GM12878 (cell line): ENCODE results near the gene DYRK1B. TPM values are rescaled to one million over a fixed set of nuclear protein-coding genes. Genes with fewer than 3 reads are reported as not detected.

Source experiments
- ATAC-seq: fragments of 200-7000 bp; cut with Tn5 transposase; 3 replicates; pipeline ENCODE4 v1.9.1; 2020; ENCODE audit warnings: mild to moderate bottlenecking, moderate library complexity
- BruUV-seq: library from RNA; stranded (reverse); fragments of 400-500 nt; replicated peaks from 2 replicates; lab custom pipeline; 2021; lab: Mats Ljungman, UMichigan
- CTCF ChIA-PET: fragments of 300-600 bp; sonication (Branson Sonifier 250); formaldehyde crosslinking; extraction: SDS; loops from one replicate; lab custom pipeline; 2021; ENCODE audit warnings: inconsistent platforms; lab: Yijun Ruan, JAX
- POLR2A ChIA-PET: fragments of 350-600 bp; formaldehyde crosslinking; extraction: SDS; loops from one replicate; lab custom pipeline; 2021; ENCODE audit warnings: inconsistent platforms; lab: Charles Lee
- RAD21 ChIA-PET: fragments of 300-600 bp; sonication (Branson Sonifier 250); formaldehyde crosslinking; loops from one replicate; lab custom pipeline; 2023; ENCODE audit warnings: antibody characterized with exemption; ENCODE audit not compliant: unreplicated experiment; lab: Charles Lee
- SMC1A ChIA-PET: fragments of 300-600 bp; sonication (Branson Sonifier 250); formaldehyde crosslinking; loops from one replicate; lab custom pipeline; 2023; ENCODE audit not compliant: unreplicated experiment, uncharacterized antibody; lab: Charles Lee
- DNase-seq: peaks from one replicate; pipeline ENCODE4 v3.0.0-alpha.2; 2011; ENCODE audit warnings: low read depth, low spot score
- FAIRE-seq: peaks from 3 replicates; lab custom pipeline; 2011; peaks lifted over from hg19 to GRCh38; lab: Jason Lieb, UNC
- H2AFZ ChIP-seq: 2 replicates; pipeline ENCODE4 v1.6.0; 2011; ENCODE audit warnings: low read depth, low read length, control low read depth; ENCODE audit not compliant: control insufficient read depth
- H3K27ac ChIP-seq: 2 replicates; pipeline ENCODE4 v1.5.1; 2011; ENCODE audit warnings: control low read depth; ENCODE audit not compliant: control insufficient read depth, insufficient read depth
- H3K27me3 ChIP-seq, 2 experiments: replicated peaks in 1 of 2; 2 replicates each; pipeline versions ENCODE4 v1.6.0 to v1.6.1; 2011; ENCODE audit warnings: low read length in 1 of 2; ENCODE audit not compliant: control insufficient read depth in 2 of 2, insufficient read depth in 2 of 2
- H3K36me3 ChIP-seq, 2 experiments: 2 replicates each; pipeline ENCODE4 v1.5.1; 2011; ENCODE audit warnings: low read length in 1 of 2; ENCODE audit not compliant: control insufficient read depth in 2 of 2, insufficient read depth in 2 of 2
- H3K4me1 ChIP-seq: 2 replicates; pipeline ENCODE4 v1.6.1; 2011; ENCODE audit warnings: mild to moderate bottlenecking, low read length, moderate library complexity, mixed read lengths; ENCODE audit not compliant: control insufficient read depth, insufficient read depth
- H3K4me2 ChIP-seq: 2 replicates; pipeline ENCODE4 v1.6.0; 2011; ENCODE audit warnings: control low read depth; ENCODE audit not compliant: control insufficient read depth, insufficient read depth
- H3K4me3 ChIP-seq: fragments of 200-600 bp; sonication (generic); 2 replicates; pipeline ENCODE4 v1.5.1; 2016
- H3K79me2 ChIP-seq: 2 replicates; pipeline ENCODE4 v1.6.0; 2011; ENCODE audit warnings: low read length; ENCODE audit not compliant: control insufficient read depth, insufficient read depth
- H3K9ac ChIP-seq: 2 replicates; pipeline ENCODE4 v1.8.0; 2011; ENCODE audit warnings: low read length, control low read depth, mixed read lengths; ENCODE audit not compliant: control insufficient read depth, insufficient read depth
- H3K9me3 ChIP-seq: replicated peaks from 3 replicates; pipeline ENCODE4 v1.5.1; 2011; ENCODE audit warnings: mild to moderate bottlenecking, low read length; ENCODE audit not compliant: control insufficient read depth, insufficient read depth
- H4K20me1 ChIP-seq: 2 replicates; pipeline ENCODE4 v1.6.0; 2011; ENCODE audit not compliant: control insufficient read depth, insufficient read depth
- ASH2L ChIP-seq: fragments of 300-600, 200-600 bp; sonication (generic); IDR thresholded peaks from 2 replicates; pipeline ENCODE4 v1.6.1; 2017; ENCODE audit warnings: low read depth, mild to moderate bottlenecking, borderline replicate concordance
- BRCA1 ChIP-seq: IDR thresholded peaks from 2 replicates; pipeline ENCODE4 v1.6.1; 2011; ENCODE audit warnings: low read depth, low read length, improper control_type of control experiment
- EP300 ChIP-seq, 2 experiments: fragments of 150-350 bp in 1 of 2; IDR thresholded peaks; 2 replicates each; pipeline ENCODE4 v1.6.1; 2011 to 2012; ENCODE audit warnings: low read depth in 2 of 2, low read length in 2 of 2, borderline replicate concordance in 1 of 2, improper control_type of control experiment in 1 of 2, inconsistent platforms in 1 of 2; ENCODE audit not compliant: control insufficient read depth in 1 of 2
- IKZF1 ChIP-seq: fragments of 450-650 bp; conservative IDR thresholded peaks from 2 replicates; pipeline ENCODE4 v1.6.1; 2017; ENCODE audit warnings: antibody characterized with exemption, mild to moderate bottlenecking
- IKZF2 ChIP-seq, 2 experiments: fragments of 450-650 bp; IDR thresholded peaks; 2 replicates each; pipeline ENCODE4 v1.6.1; 2017; ENCODE audit warnings: mild to moderate bottlenecking in 2 of 2, moderate library complexity in 2 of 2
- MYB ChIP-seq: fragments of 150-350 bp; IDR thresholded peaks from 2 replicates; pipeline ENCODE4 v1.6.1; 2014; ENCODE audit warnings: mild to moderate bottlenecking, low read depth, low read length, borderline replicate concordance
- NR2F1 ChIP-seq: fragments of 450-650 bp; conservative IDR thresholded peaks from 2 replicates; pipeline ENCODE4 v1.6.1; 2017; ENCODE audit warnings: mild to moderate bottlenecking
- NRF1 ChIP-seq: conservative IDR thresholded peaks from 2 replicates; pipeline ENCODE4 v1.6.1; 2011; ENCODE audit warnings: mild to moderate bottlenecking, low read depth, low read length, improper control_type of control experiment
- POLR2AphosphoS2 ChIP-seq: IDR thresholded peaks from 2 replicates; pipeline ENCODE4 v1.6.1; 2011; ENCODE audit warnings: low read depth, mild to moderate bottlenecking, low read length, improper control_type of control experiment, moderate library complexity
- POU2F2 ChIP-seq: IDR thresholded peaks from 3 replicates; pipeline ENCODE4 v1.6.1; 2011; ENCODE audit warnings: low read depth, mild to moderate bottlenecking, low read length, borderline replicate concordance
- SP1 ChIP-seq: IDR thresholded peaks from one replicate; pipeline ENCODE4 v1.6.1; 2011; ENCODE audit warnings: low read depth, low read length
- SPI1 ChIP-seq: IDR thresholded peaks from 2 replicates; pipeline ENCODE4 v1.6.1; 2011; ENCODE audit warnings: low read depth, mild to moderate bottlenecking, low read length, moderate library complexity, borderline replicate concordance; ENCODE audit not compliant: insufficient read depth
- TAF1 ChIP-seq: IDR thresholded peaks from 2 replicates; pipeline ENCODE4 v1.6.1; 2011; ENCODE audit warnings: mild to moderate bottlenecking, low read depth, low read length, borderline replicate concordance
- ZNF207 ChIP-seq: fragments of 450-650 bp; IDR thresholded peaks from 2 replicates; pipeline ENCODE4 v1.6.1; 2014; ENCODE audit warnings: antibody characterized with exemption, mild to moderate bottlenecking, borderline replicate concordance
- ZSCAN29 ChIP-seq: fragments of 450-650 bp; IDR thresholded peaks from 2 replicates; pipeline ENCODE4 v1.6.1; 2017; ENCODE audit warnings: mild to moderate bottlenecking, moderate library complexity
- WGBS: methylation state at CpG from one replicate; pipeline ENCODE4 v1.1.6; 2016; ENCODE audit warnings: low lambda C conversion rate; ENCODE audit not compliant: insufficient replicate concordance, insufficient coverage; ENCODE audit errors: missing lambda C conversion rate; 5-methylcytosine and 5-hydroxymethylcytosine counted together
- in situ Hi-C: fragments of 300-500 bp; cut with MboI; formaldehyde crosslinking; loops from 9 replicates; pipeline ENCODE4 v1.14.3; 2018; ENCODE audit warnings: mixed read lengths
- intact Hi-C: fragments of 100-400 bp; cut with micrococcal nuclease; formaldehyde crosslinking; loops from one replicate; pipeline ENCODE4 v1.14.2; 2022; ENCODE audit not compliant: unreplicated experiment
- polyA plus RNA-seq, 11 experiments: library from polyadenylated mRNA; depleted of rRNA in 4 of 11; unstranded in 6 of 11; stranded (reverse) in 5 of 11; fragments of >200 nt; fragmentation: Nextera tagmentation in 4 of 11; fragmentation: Illumina TruSeq in 1 of 11; extraction: Ambion mirVana in 4 of 11; extraction: Trizol in 1 of 11; gene quantifications; 1 replicate in 1 of 11; 2 replicates in 10 of 11; pipeline versions ENCODE4 v1.2.1 to v1.2.3, GENCODE V29; 2011 to 2016; ENCODE audit warnings: inconsistent platforms in 2 of 11, missing spikeins in 2 of 11, low read depth in 1 of 11
- total RNA-seq, 4 experiments: library from RNA; depleted of rRNA in 3 of 4; stranded (reverse); fragments of >200 nt in 3 of 4; fragmentation: Illumina TruSeq in 1 of 4; extraction: Trizol in 1 of 4; gene quantifications; 2 replicates each; pipeline versions ENCODE4 v1.2.1 to v1.2.3, GENCODE V29; 2013 to 2021
- TF ChIP-seq, protein P1 (sequence below): fragments of 450-650 bp; IDR thresholded peaks from 2 replicates; pipeline ENCODE4 v1.6.1; 2018; ENCODE audit warnings: mild to moderate bottlenecking, low read depth, moderate library complexity; ENCODE audit not compliant: partially characterized antibody

DYRK1B gene
- total and polyA plus RNA-seq, 10 of the 15 experiments (the other 5 are each of a cell fraction or from before 2014, with no cell fraction given): 0.07 to 10.2 (median 3.4) TPM; not detected in 1

DNA sequence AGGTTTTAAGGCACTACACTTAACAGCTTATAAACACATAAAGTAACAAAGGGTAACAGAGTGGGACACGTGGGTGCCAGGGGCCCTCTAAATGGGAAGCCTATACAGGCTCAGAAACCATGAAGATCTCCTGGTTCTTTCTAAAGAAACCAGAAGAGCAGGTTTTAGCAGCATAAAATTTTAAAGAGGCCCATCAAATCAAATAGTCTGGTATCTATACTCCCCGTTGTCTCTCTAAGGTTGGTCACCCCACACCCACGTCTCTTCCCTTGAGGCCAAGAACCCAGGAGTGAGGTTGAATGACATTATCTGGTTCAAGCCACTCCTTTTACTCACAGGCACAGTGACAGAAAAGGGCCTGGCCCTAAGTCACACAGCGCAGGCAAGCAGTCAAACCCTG lies 4.6 kb upstream of the DYRK1B start:
- peaks cover 31 to 55% of the 10 kb centered on the region in 2 experiments for H3K36me3 ChIP-seq

More for the DNA sequence above, 4.6 kb upstream of the DYRK1B start:
- ChIA-PET CTCF (no interaction called here), SMC1A (no interaction called here), POLR2A (no interaction called here), RAD21 (no interaction called here)
- Histone ChIP-seq H3K4me3 (no peak overlapping the region), H3K9me3 (no peaks in the 10 kb centered on the region), H4K20me1 (no peaks in the 10 kb centered on the region; the same call in 1 of the 2 replicates), H3K79me2 (peaks cover 49% of the 10 kb centered on the region), H3K27me3 (no peaks in the 10 kb centered on the region), H3K9ac (no peak overlapping the region), H2AFZ (no peak overlapping the region), H3K4me2 (no peak overlapping the region), H3K27ac (no peak overlapping the region), H3K4me1 (peaks cover 14% of the 10 kb centered on the region)
- in situ Hi-C loops: loop anchor here (5.0 kb wide), 1 partner anchor 156 kb away; no protein-coding TSS in a partner anchor
- WGBS: 84% methylated on average over 4 of the region's 4 CpGs
- intact Hi-C loops: no loop called here
- TF ChIP-seq ZNF207 (no peak), SPI1 (no peak), EP300 (IDR thresholded peaks at IDR 0.05; ENCODE audit: borderline replicate concordance in 1 of 2, control insufficient read depth in 1 of 2, low read depth in 2 of 2, low read length in 2 of 2) (no peak), NR2F1 (no peak), IKZF1 (no peak), TAF1 (no peak), POU2F2 (no peak), ZSCAN29 (no peak), BRCA1 (no peak), POLR2AphosphoS2 (no peak), MYB (no peak), SP1 (no peak), ASH2L (no peak), IKZF2 (IDR thresholded peaks at IDR 0.05) (no peak), NRF1 (no peak)
- TF ChIP-seq, protein P1, sequence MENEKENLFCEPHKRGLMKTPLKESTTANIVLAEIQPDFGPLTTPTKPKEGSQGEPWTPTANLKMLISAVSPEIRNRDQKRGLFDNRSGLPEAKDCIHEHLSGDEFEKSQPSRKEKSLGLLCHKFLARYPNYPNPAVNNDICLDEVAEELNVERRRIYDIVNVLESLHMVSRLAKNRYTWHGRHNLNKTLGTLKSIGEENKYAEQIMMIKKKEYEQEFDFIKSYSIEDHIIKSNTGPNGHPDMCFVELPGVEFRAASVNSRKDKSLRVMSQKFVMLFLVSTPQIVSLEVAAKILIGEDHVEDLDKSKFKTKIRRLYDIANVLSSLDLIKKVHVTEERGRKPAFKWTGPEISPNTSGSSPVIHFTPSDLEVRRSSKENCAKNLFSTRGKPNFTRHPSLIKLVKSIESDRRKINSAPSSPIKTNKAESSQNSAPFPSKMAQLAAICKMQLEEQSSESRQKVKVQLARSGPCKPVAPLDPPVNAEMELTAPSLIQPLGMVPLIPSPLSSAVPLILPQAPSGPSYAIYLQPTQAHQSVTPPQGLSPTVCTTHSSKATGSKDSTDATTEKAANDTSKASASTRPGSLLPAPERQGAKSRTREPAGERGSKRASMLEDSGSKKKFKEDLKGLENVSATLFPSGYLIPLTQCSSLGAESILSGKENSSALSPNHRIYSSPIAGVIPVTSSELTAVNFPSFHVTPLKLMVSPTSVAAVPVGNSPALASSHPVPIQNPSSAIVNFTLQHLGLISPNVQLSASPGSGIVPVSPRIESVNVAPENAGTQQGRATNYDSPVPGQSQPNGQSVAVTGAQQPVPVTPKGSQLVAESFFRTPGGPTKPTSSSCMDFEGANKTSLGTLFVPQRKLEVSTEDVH: no peak
- DNase-seq (no peak), ATAC-seq (no peak), FAIRE-seq (no peak)
- BruUV-seq: no TSS peak
